ENCODE measurements around the gene TRIP11. TPM values are rescaled to one million over a fixed set of nuclear protein-coding genes. Genes with fewer than 3 reads are reported as not detected.
A peak's percentile ranks its signal among the peaks of the same experiment; 100 is the strongest.

Gene TRIP11
- polyA plus RNA-seq, 6 donors from 2014 or later = 32.2 to 86.1 (median 51.7) TPM

DNA sequence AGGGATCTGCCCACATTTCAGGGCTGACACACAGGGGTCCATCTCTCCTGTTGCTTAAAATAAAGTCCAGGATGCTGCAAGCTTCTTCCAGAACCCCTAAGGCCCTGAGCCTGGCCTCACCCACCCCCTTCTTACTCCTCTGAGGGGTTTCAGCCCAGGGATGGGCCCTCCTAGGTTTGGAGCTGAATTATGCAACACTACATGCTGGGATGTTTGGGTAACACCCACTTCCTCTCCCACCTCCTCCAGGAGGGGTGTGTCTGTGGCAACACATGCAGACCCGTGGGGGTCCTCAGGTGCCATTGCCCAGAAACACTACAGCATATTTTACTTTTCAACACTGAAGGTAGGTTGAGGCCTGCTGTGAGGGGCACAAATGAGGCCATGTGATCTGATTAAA lies 97.7 kb downstream of the TRIP11 start:
- DNase-seq (no peak), ATAC-seq (ENCODE audit: low read depth in 2 of 2) (no peak)
- peaks cover 3 to 8% of the 10 kb centered on the region in 2 donors for H3K36me3 Mint-ChIP-seq
- H3K4me1 Mint-ChIP-seq = peaks cover 6 to 15% (median 8%) of the 10 kb centered on the region in 3 donors
- peaks cover 19 to 44% (median 34%) of the 10 kb centered on the region in 3 donors for H3K27me3 Mint-ChIP-seq
- no peaks in the 10 kb centered on the region for H3K9me3 Mint-ChIP-seq
- no peak overlapping the region for H3K4me3 Mint-ChIP-seq
- no peak overlapping the region for H3K27ac Mint-ChIP-seq

DNA sequence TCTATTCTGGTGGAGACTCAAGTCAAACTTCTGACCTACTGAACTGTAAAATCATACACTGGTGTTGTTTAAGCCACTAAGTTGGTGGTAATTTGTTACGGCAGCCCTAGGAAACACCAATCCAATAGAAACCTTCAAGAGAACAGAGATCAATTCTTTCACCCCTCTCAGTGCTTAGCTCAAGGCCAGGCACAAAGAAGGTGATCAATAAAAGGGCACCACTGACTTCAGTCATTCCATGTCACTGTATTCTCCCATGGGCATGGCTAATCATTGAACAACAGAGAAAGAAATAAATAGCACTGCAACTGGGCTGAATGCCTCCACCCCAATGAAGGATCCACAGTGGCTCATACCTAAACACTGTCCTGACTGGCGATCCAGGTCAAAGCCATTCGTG lies 99.7 kb downstream of the TRIP11 start:
- no peak for DNase-seq
- Mint-ChIP-seq H3K4me3 (no peak overlapping the region), H3K4me1 (peaks cover 0 to 7% (median 0%) of the 10 kb centered on the region in 3 donors), H3K36me3 (peaks cover 3 to 8% of the 10 kb centered on the region in 2 donors), H3K9me3 (no peaks in the 10 kb centered on the region), H3K27ac (no peak overlapping the region), H3K27me3 (peaks cover 11 to 29% (median 27%) of the 10 kb centered on the region in 3 donors)
- ATAC-seq (ENCODE audit: low read depth in 2 of 2) = no peak

DNA sequence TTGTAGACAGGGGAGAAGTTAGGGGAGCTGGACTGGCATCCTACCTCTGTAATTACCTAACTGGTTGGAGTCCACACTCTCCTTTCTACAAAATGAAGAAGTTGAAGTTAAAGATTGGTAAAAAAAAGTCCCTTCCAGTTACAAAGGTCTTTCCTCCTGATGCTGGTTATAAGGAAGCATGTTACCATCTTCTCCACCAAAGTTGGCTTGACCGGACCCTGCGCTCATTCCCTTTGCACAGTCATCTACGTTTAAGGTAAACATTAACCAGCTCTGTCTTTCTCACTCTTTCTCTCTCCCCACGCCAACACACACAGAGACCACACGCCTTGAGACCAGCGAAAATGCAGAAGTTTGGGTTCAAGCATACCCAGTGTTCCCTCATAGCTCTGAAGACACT lies 104.3 kb downstream of the TRIP11 start:
- Mint-ChIP-seq H3K27ac (no peak overlapping the region), H3K27me3 (peaks cover 8 to 11% (median 11%) of the 10 kb centered on the region in 3 donors), H3K4me1 (peaks cover 0 to 4% (median 0%) of the 10 kb centered on the region in 3 donors), H3K9me3 (no peaks in the 10 kb centered on the region), H3K4me3 (no peak overlapping the region), H3K36me3 (peaks cover 0 to 8% of the 10 kb centered on the region in 2 donors)
- no peak for ATAC-seq (ENCODE audit: low read depth in 2 of 2)
- DNase-seq = no peak

- Mint-ChIP-seq H3K27ac (no peak overlapping the region), H3K4me1 (peaks cover 0 to 4% (median 0%) of the 10 kb centered on the region in 3 donors), H3K9me3 (no peaks in the 10 kb centered on the region), H3K36me3 (peaks cover 0 to 4% of the 10 kb centered on the region in 2 donors), H3K27me3 (peaks cover 6 to 11% (median 11%) of the 10 kb centered on the region in 3 donors), H3K4me3 (no peak overlapping the region)
- ATAC-seq (ENCODE audit: low read depth in 2 of 2) (no peak), DNase-seq (no peak)
Observed at GRCh38 chr14:91934554-91935285, 105.1 kb downstream of the TRIP11 start.

DNA sequence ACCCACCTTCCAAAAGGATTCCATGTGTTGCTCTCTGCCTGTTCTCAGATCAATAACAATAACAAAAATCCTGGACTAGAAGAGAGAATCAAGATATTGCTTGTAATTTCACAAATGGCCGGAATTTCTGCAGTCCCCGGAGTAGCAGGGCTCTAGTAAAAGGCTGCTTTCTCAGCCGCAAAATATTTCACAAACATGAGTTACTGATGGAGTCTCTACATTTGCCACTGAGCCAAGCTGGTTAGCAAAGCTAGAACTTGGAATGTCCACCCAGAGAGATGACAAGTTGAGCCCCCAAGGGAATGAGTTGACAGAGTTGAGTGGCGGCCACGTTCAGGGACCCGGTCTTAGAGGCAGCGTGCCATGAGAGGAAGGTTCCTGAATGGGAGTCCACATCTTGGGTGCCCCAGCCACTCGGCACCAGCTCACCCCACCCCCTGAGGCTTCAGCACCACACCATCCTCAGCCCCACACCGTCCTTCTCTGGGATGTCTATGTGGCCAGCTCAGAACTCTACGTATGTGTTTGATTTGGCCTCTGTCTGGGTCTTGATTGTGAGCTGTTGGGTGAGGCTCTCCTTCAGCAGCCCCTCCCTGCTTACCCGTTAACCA lies 108.3 kb downstream of the TRIP11 start:
- Mint-ChIP-seq H3K4me1 (no peaks in the 10 kb centered on the region), H3K36me3 (no peaks in the 10 kb centered on the region), H3K4me3 (no peak overlapping the region), H3K27me3 (peaks cover 0 to 11% (median 11%) of the 10 kb centered on the region in 3 donors), H3K27ac (no peak overlapping the region), H3K9me3 (no peaks in the 10 kb centered on the region)
- ATAC-seq (ENCODE audit: low read depth in 2 of 2) (no peak), DNase-seq (no peak)

DNA sequence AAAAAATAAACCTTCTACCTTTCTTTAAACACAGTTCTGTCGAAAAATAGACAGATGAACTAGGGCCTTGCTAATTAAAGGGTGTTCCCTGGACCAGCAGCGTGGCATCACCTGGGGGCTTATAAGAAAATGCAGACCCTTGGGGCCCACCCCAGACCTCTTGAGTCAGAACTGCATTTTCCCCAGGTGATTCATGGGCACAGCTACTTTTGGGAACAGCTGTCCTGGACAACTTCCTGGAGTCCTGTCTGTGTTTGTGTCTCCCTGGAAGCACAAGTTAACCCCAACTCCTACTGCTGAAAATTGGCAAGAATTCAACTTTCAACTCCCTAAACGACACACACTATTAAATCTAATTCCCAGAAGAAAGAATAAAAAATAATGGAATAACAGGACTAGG lies 110.2 kb downstream of the TRIP11 start:
- H3K9me3 Mint-ChIP-seq = no peaks in the 10 kb centered on the region
- no peak overlapping the region for H3K4me3 Mint-ChIP-seq
- DNase-seq = no peak
- no peak overlapping the region for H3K27ac Mint-ChIP-seq
- no peak for ATAC-seq (ENCODE audit: low read depth in 2 of 2)
- H3K27me3 Mint-ChIP-seq = peaks cover 0 to 11% (median 9%) of the 10 kb centered on the region in 3 donors
- no peaks in the 10 kb centered on the region for H3K36me3 Mint-ChIP-seq
- H3K4me1 Mint-ChIP-seq = no peaks in the 10 kb centered on the region

- Mint-ChIP-seq H3K27ac (no peak overlapping the region), H3K9me3 (no peaks in the 10 kb centered on the region), H3K27me3 (peaks cover 0 to 6% (median 5%) of the 10 kb centered on the region in 3 donors), H3K4me1 (no peaks in the 10 kb centered on the region), H3K4me3 (no peak overlapping the region), H3K36me3 (no peaks in the 10 kb centered on the region)
- DNase-seq (no peak), ATAC-seq (ENCODE audit: low read depth in 2 of 2) (no peak)
Observed at GRCh38 chr14:91927800-91928199, 112.1 kb downstream of the TRIP11 start.

DNA sequence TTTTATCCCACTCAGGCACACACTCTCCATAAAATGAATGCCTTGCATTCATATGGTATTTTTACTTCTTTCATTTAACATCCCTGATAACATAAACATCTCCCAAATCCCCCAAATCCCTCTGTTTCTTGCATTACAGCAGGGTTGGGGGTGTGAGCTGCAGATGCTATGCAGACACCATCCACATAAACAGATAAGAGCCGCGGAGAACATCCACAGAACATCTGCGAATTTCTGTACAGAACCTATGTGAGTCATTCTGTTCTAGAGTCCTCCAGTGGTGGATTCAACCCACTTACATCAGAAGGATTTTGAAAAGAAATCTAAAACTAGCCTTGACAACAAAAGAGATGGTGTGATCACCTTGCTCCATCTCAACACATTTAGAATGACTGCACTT lies 112.7 kb downstream of the TRIP11 start:
- Mint-ChIP-seq H3K27me3 (peaks cover 0 to 6% (median 0%) of the 10 kb centered on the region in 3 donors), H3K27ac (no peak overlapping the region), H3K4me1 (no peaks in the 10 kb centered on the region), H3K9me3 (no peaks in the 10 kb centered on the region), H3K36me3 (no peaks in the 10 kb centered on the region), H3K4me3 (no peak overlapping the region)
- no peak for ATAC-seq (ENCODE audit: low read depth in 2 of 2)
- no peak for DNase-seq

GRCh38 chr14:91926131-91926890 lies 113.5 kb downstream of the TRIP11 start:
- no peaks in the 10 kb centered on the region for H3K9me3 Mint-ChIP-seq
- DNase-seq = no peak
- peak overlapping the region in 1 of 6 donors; percentile 41 for H3K27ac Mint-ChIP-seq
- no peak for ATAC-seq (ENCODE audit: low read depth in 2 of 2)
- peaks cover 0 to 6% (median 0%) of the 10 kb centered on the region in 3 donors for H3K27me3 Mint-ChIP-seq
- H3K4me1 Mint-ChIP-seq = no peaks in the 10 kb centered on the region
- no peaks in the 10 kb centered on the region for H3K36me3 Mint-ChIP-seq
- H3K4me3 Mint-ChIP-seq = no peak overlapping the region

DNA sequence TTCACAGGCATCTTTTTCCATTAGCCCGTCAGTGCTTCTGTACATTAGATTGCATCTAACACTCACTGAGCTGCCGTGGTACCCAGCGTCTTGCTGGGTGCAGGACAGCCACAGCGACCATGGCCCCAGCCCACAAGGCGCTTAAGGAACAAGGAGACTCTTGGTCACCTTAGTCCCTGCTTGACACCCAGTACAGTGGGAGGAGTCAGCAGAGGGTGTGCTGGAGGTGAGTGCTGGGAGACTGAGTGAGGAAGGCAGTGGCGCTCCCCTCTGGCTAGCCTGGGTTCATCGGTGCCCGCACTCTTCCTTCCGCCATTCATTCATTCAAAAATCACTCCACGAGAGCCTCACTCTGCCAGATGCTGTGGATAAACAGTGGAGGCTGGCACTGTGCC lies 114.1 kb downstream of the TRIP11 start:
- H3K27ac Mint-ChIP-seq = peak overlapping the region in 2 of 6 donors; percentile 41 to 49
- no peak for ATAC-seq (ENCODE audit: low read depth in 2 of 2)
- H3K36me3 Mint-ChIP-seq = no peaks in the 10 kb centered on the region
- H3K27me3 Mint-ChIP-seq = peaks cover 0 to 6% (median 0%) of the 10 kb centered on the region in 3 donors
- DNase-seq = no peak
- H3K4me1 Mint-ChIP-seq = no peaks in the 10 kb centered on the region
- H3K9me3 Mint-ChIP-seq = no peaks in the 10 kb centered on the region
- no peak overlapping the region for H3K4me3 Mint-ChIP-seq

GRCh38 chr14:91925001-91925726 lies 114.7 kb downstream of the TRIP11 start:
- peak overlapping the region in 1 of 6 donors; percentile 49 for H3K27ac Mint-ChIP-seq
- no peak overlapping the region for H3K4me3 Mint-ChIP-seq
- no peaks in the 10 kb centered on the region for H3K36me3 Mint-ChIP-seq
- no peaks in the 10 kb centered on the region for H3K4me1 Mint-ChIP-seq
- ATAC-seq (ENCODE audit: low read depth in 2 of 2) (no peak), DNase-seq (no peak)
- peaks cover 0 to 6% (median 0%) of the 10 kb centered on the region in 3 donors for H3K27me3 Mint-ChIP-seq
- no peaks in the 10 kb centered on the region for H3K9me3 Mint-ChIP-seq

- Mint-ChIP-seq H3K36me3 (peaks cover 3 to 4% of the 10 kb centered on the region in 2 donors), H3K27me3 (peaks cover 10 to 12% (median 12%) of the 10 kb centered on the region in 3 donors), H3K9me3 (peaks cover 0 to 4% (median 3%) of the 10 kb centered on the region in 7 donors), H3K4me1 (no peaks in the 10 kb centered on the region), H3K27ac (peak overlapping the region in 1 of 6 donors; percentile 38), H3K4me3 (no peak overlapping the region)
- ATAC-seq (ENCODE audit: low read depth in 2 of 2) (no peak), DNase-seq (no peak)
Observed at GRCh38 chr14:91920526-91920925, 119.3 kb downstream of the TRIP11 start.

DNA sequence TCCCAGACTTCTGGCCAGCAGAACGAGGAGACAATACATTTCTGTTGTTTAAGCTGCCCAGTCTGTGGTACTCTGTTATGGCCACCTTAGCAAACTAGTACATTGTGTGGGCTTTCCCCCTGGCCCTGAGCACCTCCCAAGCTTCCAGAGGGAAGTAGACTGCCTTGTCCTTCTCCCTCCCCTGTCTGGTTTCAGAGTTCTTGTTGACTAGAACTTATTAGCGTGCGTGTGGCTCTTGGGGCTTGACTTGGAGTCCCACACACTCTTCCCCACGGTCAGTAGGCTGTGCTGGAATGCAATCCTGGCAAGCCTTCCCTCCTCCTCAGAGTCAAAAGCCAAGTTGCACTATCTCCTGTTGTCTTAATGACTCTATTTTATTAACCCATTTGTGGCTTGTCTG lies 120.0 kb downstream of the TRIP11 start:
- Mint-ChIP-seq H3K4me3 (no peak overlapping the region), H3K4me1 (no peaks in the 10 kb centered on the region), H3K36me3 (peaks cover 4 to 8% of the 10 kb centered on the region in 2 donors), H3K27me3 (peaks cover 10 to 12% (median 12%) of the 10 kb centered on the region in 3 donors), H3K9me3 (peaks cover 0 to 6% (median 3%) of the 10 kb centered on the region in 7 donors), H3K27ac (no peak overlapping the region)
- no peak for ATAC-seq (ENCODE audit: low read depth in 2 of 2)
- DNase-seq = no peak

Measured in naive B cell (primary cell).